IMR-90 (cell line): ENCODE data around the gene BPTF. TPM values are rescaled to one million over a fixed set of nuclear protein-coding genes. Genes with fewer than 3 reads are reported as not detected.

Source experiments
- ATAC-seq: fragments of 200-7000 bp; cut with Tn5 transposase; 2 replicates; pipeline ENCODE4 v1.9.1; 2020; ENCODE audit warnings: low read depth, mild to moderate bottlenecking, moderate library complexity
- BruUV-seq: library from RNA; stranded (reverse); fragments of 400-500 nt; replicated peaks from 2 replicates; lab custom pipeline; 2021; lab: Mats Ljungman, UMichigan
- CTCF ChIA-PET: fragments of 300-600 bp; formaldehyde crosslinking; extraction: SDS; loops from one replicate; lab custom pipeline; 2021; ENCODE audit warnings: antibody characterized with exemption; lab: Yijun Ruan, JAX
- POLR2A ChIA-PET: fragments of 300-600 bp; sonication (Branson Sonifier 250); formaldehyde crosslinking; loops from one replicate; lab custom pipeline; 2022; ENCODE audit warnings: antibody characterized with exemption; ENCODE audit not compliant: unreplicated experiment; lab: Charles Lee
- DNase-seq: peaks from one replicate; pipeline ENCODE4 v3.0.0; 2013
- H2AFZ ChIP-seq: replicated peaks from 2 replicates; pipeline ENCODE3; 2013; ENCODE audit warnings: low read length, mild to moderate bottlenecking; ENCODE audit not compliant: poor library complexity
- H2AK5ac ChIP-seq: 2 replicates; pipeline ENCODE4 v1.6.1; 2013; ENCODE audit warnings: low read depth, low read length, inconsistent platforms
- H2AK9ac ChIP-seq: replicated peaks from 2 replicates; pipeline ENCODE3; 2013; ENCODE audit warnings: mild to moderate bottlenecking, low read depth, low read length, moderate library complexity; ENCODE audit not compliant: poor library complexity
- H2BK120ac ChIP-seq: 2 replicates; pipeline ENCODE4 v1.6.1; 2013; ENCODE audit warnings: low read depth, low read length, inconsistent platforms
- H2BK15ac ChIP-seq: 3 replicates; pipeline ENCODE4 v1.6.1; 2013; ENCODE audit warnings: low read depth, low read length, inconsistent platforms
- H2BK20ac ChIP-seq: 2 replicates; pipeline ENCODE4 v1.6.1; 2013; ENCODE audit warnings: low read depth, mild to moderate bottlenecking, inconsistent platforms, low read length, moderate library complexity
- H2BK5ac ChIP-seq: 2 replicates; pipeline ENCODE4 v1.6.1; 2013; ENCODE audit warnings: mild to moderate bottlenecking, low read depth, low read length, inconsistent platforms; ENCODE audit not compliant: poor library complexity, severe bottlenecking
- H3K14ac ChIP-seq: replicated peaks from 2 replicates; pipeline ENCODE4 v1.6.1; 2013; ENCODE audit warnings: low read depth, low read length, inconsistent platforms
- H3K18ac ChIP-seq: 2 replicates; pipeline ENCODE4 v1.6.1; 2013; ENCODE audit warnings: low read depth, low read length, control low read depth
- H3K23ac ChIP-seq: 2 replicates; pipeline ENCODE4 v1.6.1; 2013; ENCODE audit warnings: low read depth, low read length, inconsistent platforms
- H3K27ac ChIP-seq: 2 replicates; pipeline ENCODE4 v1.5.1; 2013; ENCODE audit warnings: mild to moderate bottlenecking, control low read depth, low read length; ENCODE audit not compliant: insufficient read depth
- H3K27me3 ChIP-seq: 2 replicates; pipeline ENCODE4 v1.6.1; 2013; ENCODE audit warnings: low read length; ENCODE audit not compliant: control insufficient read depth, insufficient read depth
- H3K36me3 ChIP-seq: 2 replicates; pipeline ENCODE4 v1.6.1; 2013; ENCODE audit warnings: low read length, mixed read lengths; ENCODE audit not compliant: control insufficient read depth, insufficient read depth
- H3K4ac ChIP-seq: 2 replicates; pipeline ENCODE4 v1.6.1; 2013; ENCODE audit warnings: low read depth, low read length, inconsistent platforms
- H3K4me1 ChIP-seq: 2 replicates; pipeline ENCODE4 v1.6.1; 2013; ENCODE audit warnings: low read length, mixed read lengths; ENCODE audit not compliant: control insufficient read depth, insufficient read depth
- H3K4me2 ChIP-seq: 2 replicates; pipeline ENCODE4 v1.6.1; 2013; ENCODE audit warnings: low read depth, mild to moderate bottlenecking, control low read depth, low read length, moderate library complexity
- H3K4me3 ChIP-seq: 2 replicates; pipeline ENCODE4 v1.5.1; 2013; ENCODE audit warnings: low read depth, mild to moderate bottlenecking, control low read depth, low read length, moderate library complexity; ENCODE audit not compliant: insufficient read depth
- H3K56ac ChIP-seq: 2 replicates; pipeline ENCODE4 v1.6.1; 2013; ENCODE audit warnings: low read length, inconsistent platforms; ENCODE audit not compliant: insufficient read depth; ENCODE audit errors: extremely low read depth
- H3K79me1 ChIP-seq, 2 experiments: 2 replicates each; pipeline ENCODE4 v1.6.1; 2013; ENCODE audit warnings: low read length in 2 of 2, inconsistent platforms in 1 of 2, low read depth in 1 of 2
- H3K9ac ChIP-seq: 2 replicates; pipeline ENCODE4 v1.6.1; 2013; ENCODE audit warnings: low read depth, low read length, control low read depth
- H3K9me1 ChIP-seq: 2 replicates; pipeline ENCODE4 v1.6.1; 2013; ENCODE audit warnings: low read length, inconsistent platforms; ENCODE audit not compliant: insufficient read depth
- H3K9me3 ChIP-seq: 2 replicates; pipeline ENCODE4 v1.6.1; 2013; ENCODE audit warnings: low read length; ENCODE audit not compliant: control insufficient read depth, insufficient read depth
- H4K20me1 ChIP-seq: 2 replicates; pipeline ENCODE4 v1.6.1; 2013; ENCODE audit warnings: low read length, inconsistent platforms; ENCODE audit not compliant: insufficient read depth
- H4K5ac ChIP-seq: 2 replicates; pipeline ENCODE4 v1.6.1; 2013; ENCODE audit warnings: mild to moderate bottlenecking, low read depth, low read length, control low read depth
- H4K8ac ChIP-seq, 2 experiments: 2 replicates each; pipeline ENCODE4 v1.6.1; 2013; ENCODE audit warnings: low read depth in 2 of 2, low read length in 2 of 2, control low read depth in 1 of 2, inconsistent platforms in 1 of 2
- H4K91ac ChIP-seq: 2 replicates; pipeline ENCODE4 v1.6.1; 2013; ENCODE audit warnings: low read depth, low read length, inconsistent platforms; ENCODE audit not compliant: insufficient read depth
- FOS ChIP-seq: fragments of 150-350 bp; IDR thresholded peaks from 2 replicates; pipeline ENCODE4 v1.6.1; 2016; ENCODE audit warnings: low read depth, low read length
- MAFK ChIP-seq: IDR thresholded peaks from 2 replicates; pipeline ENCODE4 v1.6.1; 2012; ENCODE audit warnings: low read depth, low read length, improper control_type of control experiment
- RCOR1 ChIP-seq: IDR thresholded peaks from 2 replicates; pipeline ENCODE4 v1.6.1; 2012; ENCODE audit warnings: mild to moderate bottlenecking, low read length, improper control_type of control experiment; ENCODE audit not compliant: insufficient replicate concordance
- SMC3 ChIP-seq: fragments of 150-350 bp; IDR thresholded peaks from 2 replicates; pipeline ENCODE4 v1.6.1; 2016; ENCODE audit warnings: low read depth, mild to moderate bottlenecking, antibody characterized with exemption, low read length, moderate library complexity
- WGBS, 2 experiments: methylation state at CpG; one replicate each; pipeline versions ENCODE4 v1.1.5 to v1.1.7; 2013; ENCODE audit warnings: missing lambda C conversion rate in 2 of 2; ENCODE audit not compliant: insufficient read length in 1 of 2; ENCODE audit errors: extremely low coverage in 2 of 2; 5-methylcytosine and 5-hydroxymethylcytosine counted together
- dilution Hi-C: fragments of 300-500 bp; cut with HindIII; formaldehyde crosslinking; loops from one replicate; pipeline ENCODE4 v1.14.3; 2018; ENCODE audit warnings: low sequenced_read_pairs; ENCODE audit not compliant: unreplicated experiment
- in situ Hi-C: fragments of 300-500 bp; cut with MboI; formaldehyde crosslinking; loops from 3 replicates; pipeline ENCODE4 v1.14.3; 2019; ENCODE audit warnings: low sequenced_read_pairs, inconsistent platforms, mixed read lengths
- intact Hi-C: fragments of 100-400 bp; cut with micrococcal nuclease; formaldehyde crosslinking; loops from 2 replicates; pipeline ENCODE4 v1.10.0; 2022
- polyA plus RNA-seq, 3 experiments: library from polyadenylated mRNA; depleted of rRNA; stranded (reverse); fragments of >200 nt; gene quantifications; 2 replicates each; pipeline ENCODE4 v1.2.3, GENCODE V29; 2012; ENCODE audit warnings: low replicate concordance in 1 of 3
- total RNA-seq: library from RNA; depleted of rRNA; stranded (reverse); fragments of >200 nt; gene quantifications from 2 replicates; pipeline ENCODE4 v1.2.3, GENCODE V29; 2012

BPTF gene
- total and polyA plus RNA-seq, 2 of the 4 experiments (the other 2 are of a cell fraction) = 32.3 to 35.7 TPM

DNA sequence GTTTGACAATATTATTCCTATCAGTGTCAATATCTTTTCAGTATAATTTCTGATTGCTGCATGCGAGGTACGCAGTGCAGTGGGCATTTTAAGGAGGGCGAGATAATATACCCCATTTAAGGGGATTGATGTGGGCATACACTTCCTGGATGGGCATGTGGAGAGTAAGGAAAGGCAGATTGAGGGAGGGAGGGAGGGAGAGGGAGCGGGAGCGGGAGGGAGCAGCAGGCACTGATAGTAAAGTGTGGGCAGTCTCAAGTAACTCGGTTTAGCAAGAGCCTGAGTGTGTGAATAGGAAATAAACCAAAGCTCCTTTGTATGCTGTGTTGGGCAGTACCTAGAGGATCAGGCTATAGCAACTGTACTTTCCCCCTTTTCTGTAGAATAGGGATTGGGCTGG lies 5.1 kb downstream of the BPTF start:
- TF ChIP-seq SMC3 (no peak), RCOR1 (no peak), MAFK (no peak), FOS (no peak)
- no peak overlapping the region for H4K5ac ChIP-seq
- no peaks in the 10 kb centered on the region for H3K27me3 ChIP-seq
- H3K4me2 ChIP-seq = peak overlapping the region; percentile 60
- no peak overlapping the region for H4K8ac ChIP-seq
- no peak overlapping the region for H3K56ac ChIP-seq
- H3K9me3 ChIP-seq = no peaks in the 10 kb centered on the region
- no peak overlapping the region for H2BK15ac ChIP-seq
- H2AK5ac ChIP-seq = no peak overlapping the region
- no peak overlapping the region for H2BK5ac ChIP-seq
- H3K9ac ChIP-seq = no peak overlapping the region
- peaks cover 10% of the 10 kb centered on the region for H3K9me1 ChIP-seq
- H4K20me1 ChIP-seq = peaks cover 42% of the 10 kb centered on the region
- intact Hi-C loops (no loop called here), dilution Hi-C loops (no loop called here), in situ Hi-C loops (no loop called here)
- DNase-seq = no peak
- H2BK20ac ChIP-seq = no peak overlapping the region
- ChIA-PET POLR2A (no interaction called here), CTCF (no interaction called here)
- H3K4ac ChIP-seq = no peak overlapping the region
- 60% methylated on average over 3 of the region's 6 CpGs; no CpG with 5 or more reads in 1 of the 2 experiments for WGBS, 2 experiments
- peaks cover 2% of the 10 kb centered on the region; the same call in 1 of the 2 replicates for H3K36me3 ChIP-seq
- H3K4me3 ChIP-seq = no peak overlapping the region
- peaks cover 13% of the 10 kb centered on the region for H3K4me1 ChIP-seq
- H3K14ac ChIP-seq = 0 out of 2 replicates have a peak overlapping the region, but pooled peaks have one; percentile 44
- H2AK9ac ChIP-seq = no peak overlapping the region
- no peak overlapping the region for H3K18ac ChIP-seq
- no peak overlapping the region for H3K27ac ChIP-seq
- H2BK120ac ChIP-seq = no peak overlapping the region
- no peak overlapping the region for H2AFZ ChIP-seq
- H3K79me1 ChIP-seq = peaks cover 11 to 61% of the 10 kb centered on the region in 2 experiments
- H3K23ac ChIP-seq = no peak overlapping the region
- ATAC-seq = peak; percentile 10; the same call in 1 of the 2 replicates
- no TSS peak for BruUV-seq
- no peak overlapping the region for H4K91ac ChIP-seq
